ENCODE data around the gene GTF3C2. TPM values are rescaled to one million over a fixed set of nuclear protein-coding genes. Genes with fewer than 3 reads are reported as not detected.

GTF3C2 gene
- total and polyA plus RNA-seq, 2 of the 13 experiments (the other 11 are each of a cell fraction or from before 2014, with no cell fraction given), result 77.5 to 130 TPM

GRCh38 chr2:27370816-27371620, 14.5 kb upstream of the GTF3C2 start (continued):
- TF ChIP-seq NFE2 (CRISPR knock-in tag; IDR thresholded peaks at IDR 0.05), result no peak
- TF ChIP-seq ZBTB7A (CRISPR knock-in tag; IDR thresholded peaks at IDR 0.05), result peak; percentile 52; the same call in 1 of the 2 replicates
- no peak; the same call in 1 of the 2 replicates for TF ChIP-seq PRDM4 (CRISPR knock-in tag; IDR thresholded peaks at IDR 0.05; ENCODE audit: borderline replicate concordance)
- TF ChIP-seq KLF6 (CRISPR knock-in tag; IDR thresholded peaks at IDR 0.05), result no peak
- TF ChIP-seq DR1 (CRISPR knock-in tag; IDR thresholded peaks at IDR 0.05), result no peak
- TF ChIP-seq ZNF576 (CRISPR knock-in tag; IDR thresholded peaks at IDR 0.05), result no peak
- TF ChIP-seq NR0B2 (CRISPR knock-in tag; IDR thresholded peaks at IDR 0.05), result no peak
- TF ChIP-seq SNAPC4 (CRISPR knock-in tag; IDR thresholded peaks at IDR 0.05), result 0 out of 2 replicates have a peak, but pooled peaks have one; percentile 7
- no peak for TF ChIP-seq MXD1 (CRISPR knock-in tag; IDR thresholded peaks at IDR 0.05)
- TF ChIP-seq CEBPZ (IDR thresholded peaks at IDR 0.05; ENCODE audit: low read length), result no peak
- TF ChIP-seq ETS1 (CRISPR knock-in tag; IDR thresholded peaks at IDR 0.05), result no peak
- TF ChIP-seq RFXAP (CRISPR knock-in tag; IDR thresholded peaks at IDR 0.05; ENCODE audit: borderline replicate concordance), result no peak
